Measurements from ENCODE around the gene CHRNE.

GRCh38 chr17:4903051-4903818 is at the start of gene CHRNE:
- TF ChIP-seq, protein P1, sequence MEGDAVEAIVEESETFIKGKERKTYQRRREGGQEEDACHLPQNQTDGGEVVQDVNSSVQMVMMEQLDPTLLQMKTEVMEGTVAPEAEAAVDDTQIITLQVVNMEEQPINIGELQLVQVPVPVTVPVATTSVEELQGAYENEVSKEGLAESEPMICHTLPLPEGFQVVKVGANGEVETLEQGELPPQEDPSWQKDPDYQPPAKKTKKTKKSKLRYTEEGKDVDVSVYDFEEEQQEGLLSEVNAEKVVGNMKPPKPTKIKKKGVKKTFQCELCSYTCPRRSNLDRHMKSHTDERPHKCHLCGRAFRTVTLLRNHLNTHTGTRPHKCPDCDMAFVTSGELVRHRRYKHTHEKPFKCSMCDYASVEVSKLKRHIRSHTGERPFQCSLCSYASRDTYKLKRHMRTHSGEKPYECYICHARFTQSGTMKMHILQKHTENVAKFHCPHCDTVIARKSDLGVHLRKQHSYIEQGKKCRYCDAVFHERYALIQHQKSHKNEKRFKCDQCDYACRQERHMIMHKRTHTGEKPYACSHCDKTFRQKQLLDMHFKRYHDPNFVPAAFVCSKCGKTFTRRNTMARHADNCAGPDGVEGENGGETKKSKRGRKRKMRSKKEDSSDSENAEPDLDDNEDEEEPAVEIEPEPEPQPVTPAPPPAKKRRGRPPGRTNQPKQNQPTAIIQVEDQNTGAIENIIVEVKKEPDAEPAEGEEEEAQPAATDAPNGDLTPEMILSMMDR (IDR thresholded peaks at IDR 0.05; ENCODE audit: low read depth, low read length, poor library complexity, severe bottlenecking), result peak; percentile 81
- no peak for TF ChIP-seq EZH2phosphoT487 (IDR thresholded peaks at IDR 0.05; ENCODE audit: borderline replicate concordance, low read length)

Data from DOHH2 (cell line).